ENCODE measurements around the gene HCN1. TPM values are rescaled to one million over a fixed set of nuclear protein-coding genes. Genes with fewer than 3 reads are reported as not detected.

Gene HCN1
- polyA plus RNA-seq, 3 donors, result not detected

GRCh38 chr5:45684118-45684517 lies 12.1 kb downstream of the HCN1 start:
- H3K27ac Mint-ChIP-seq, result no peak overlapping the region
- Histone ChIP-seq H2AFZ (ENCODE audit: insufficient read depth, low read depth, low read length, poor library complexity, severe bottlenecking) (no peak overlapping the region), H3K4me3 (replicated peaks in 1 of 3; ENCODE audit: low read depth in 2 of 3, low read length in 3 of 3) (no peak overlapping the region), H3K4me2 (replicated peaks; ENCODE audit: extremely low read depth, low read length, poor library complexity, severe bottlenecking) (no peak overlapping the region), H3K9ac (ENCODE audit: insufficient read depth, low read length, poor library complexity, severe bottlenecking) (no peak overlapping the region), H3K79me2 (ENCODE audit: insufficient read depth, low read length) (no peaks in the 10 kb centered on the region), H3K27me3 (ENCODE audit: control insufficient read depth in 2 of 2, insufficient read depth in 2 of 2, low read length in 2 of 2) (no peaks in the 10 kb centered on the region), H3K27ac (ENCODE audit: low read depth in 1 of 2, low read length in 2 of 2) (no peak overlapping the region), H3K9me3 (replicated peaks in 1 of 2; ENCODE audit: control insufficient read depth in 1 of 2, insufficient read depth in 1 of 2, low read length in 2 of 2) (peaks cover 0 to 4% of the 10 kb centered on the region in 2 donors), H3K36me3 (replicated peaks in 1 of 2; ENCODE audit: control insufficient read depth in 1 of 2, insufficient read depth in 2 of 2, low read length in 2 of 2) (no peaks in the 10 kb centered on the region), H3K4me1 (ENCODE audit: control insufficient read depth in 1 of 2, insufficient read depth in 2 of 2, low read length in 2 of 2) (no peaks in the 10 kb centered on the region), H4K20me1 (ENCODE audit: insufficient read depth, low read length) (no peaks in the 10 kb centered on the region)
- no peaks in the 10 kb centered on the region for H3K4me1 Mint-ChIP-seq
- no peak for DNase-seq
- intact Hi-C loops (cut with micrococcal nuclease), result no loop called here
- no peak overlapping the region for H3K4me3 Mint-ChIP-seq
- H3K9me3 Mint-ChIP-seq, result peaks cover 0 to 4% (median 0%) of the 10 kb centered on the region in 7 donors
- H3K36me3 Mint-ChIP-seq, result no peaks in the 10 kb centered on the region
- peaks cover 1 to 2% (median 1%) of the 10 kb centered on the region in 3 donors for H3K27me3 Mint-ChIP-seq (ENCODE audit: low read depth in 3 of 3)
- no peak for TF ChIP-seq CTCF (IDR thresholded peaks at IDR 0.05)

GRCh38 chr5:45680950-45681349 lies 15.2 kb downstream of the HCN1 start:
- Histone ChIP-seq H3K9ac (ENCODE audit: insufficient read depth, low read length, poor library complexity, severe bottlenecking) (no peak overlapping the region), H3K4me2 (replicated peaks; ENCODE audit: extremely low read depth, low read length, poor library complexity, severe bottlenecking) (no peak overlapping the region), H3K36me3 (replicated peaks in 1 of 2; ENCODE audit: control insufficient read depth in 1 of 2, insufficient read depth in 2 of 2, low read length in 2 of 2) (no peaks in the 10 kb centered on the region), H3K9me3 (replicated peaks in 1 of 2; ENCODE audit: control insufficient read depth in 1 of 2, insufficient read depth in 1 of 2, low read length in 2 of 2) (peaks cover 0 to 4% of the 10 kb centered on the region in 2 donors), H3K4me3 (replicated peaks in 1 of 3; ENCODE audit: low read depth in 2 of 3, low read length in 3 of 3) (no peak overlapping the region), H3K79me2 (ENCODE audit: insufficient read depth, low read length) (no peaks in the 10 kb centered on the region), H3K27me3 (ENCODE audit: control insufficient read depth in 2 of 2, insufficient read depth in 2 of 2, low read length in 2 of 2) (no peaks in the 10 kb centered on the region), H3K4me1 (ENCODE audit: control insufficient read depth in 1 of 2, insufficient read depth in 2 of 2, low read length in 2 of 2) (no peaks in the 10 kb centered on the region), H3K27ac (ENCODE audit: low read depth in 1 of 2, low read length in 2 of 2) (no peak overlapping the region), H2AFZ (ENCODE audit: insufficient read depth, low read depth, low read length, poor library complexity, severe bottlenecking) (no peak overlapping the region), H4K20me1 (ENCODE audit: insufficient read depth, low read length) (no peaks in the 10 kb centered on the region)
- peaks cover 0 to 2% (median 1%) of the 10 kb centered on the region in 3 donors for H3K27me3 Mint-ChIP-seq (ENCODE audit: low read depth in 3 of 3)
- no peaks in the 10 kb centered on the region for H3K4me1 Mint-ChIP-seq
- no peak overlapping the region for H3K4me3 Mint-ChIP-seq
- no CpG with 5 or more reads among the region's 2 CpGs for WGBS (ENCODE audit: insufficient coverage)
- no peaks in the 10 kb centered on the region for H3K36me3 Mint-ChIP-seq
- H3K9me3 Mint-ChIP-seq, result peaks cover 0 to 4% (median 0%) of the 10 kb centered on the region in 7 donors
- TF ChIP-seq CTCF (IDR thresholded peaks at IDR 0.05), result no peak
- DNase-seq, result no peak
- intact Hi-C loops (cut with micrococcal nuclease), result no loop called here
- no peak overlapping the region for H3K27ac Mint-ChIP-seq
